OCI-LY1 (cell line): Measurements from ENCODE around the gene RASA3.

ENCODE experiments used
- H2AFZ ChIP-seq: fragments of 200-600 bp; sonication (generic), shearing (Covaris generic); 2 replicates; pipeline ENCODE4 v1.6.0; 2014; ENCODE audit warnings: antibody characterized with exemption, mild to moderate bottlenecking, low read length
- H3F3A ChIP-seq: fragments of 200-600 bp; sonication (generic), shearing (Covaris generic); 2 replicates; pipeline ENCODE4 v1.6.0; 2014; ENCODE audit warnings: mild to moderate bottlenecking, antibody characterized with exemption, low read length, moderate library complexity; ENCODE audit not compliant: insufficient read depth
- H3K27ac ChIP-seq: fragments of 200-600 bp; sonication (generic); 2 replicates; pipeline ENCODE4 v1.5.1; 2014; ENCODE audit warnings: low read length, mixed run types, mild to moderate bottlenecking, low read depth; ENCODE audit not compliant: poor library complexity, severe bottlenecking
- H3K27me3 ChIP-seq: fragments of 200-600 bp; sonication (generic); 2 replicates; pipeline ENCODE4 v1.6.0; 2014; ENCODE audit warnings: antibody characterized with exemption, mild to moderate bottlenecking, low read length, moderate library complexity; ENCODE audit not compliant: insufficient read depth
- H3K36me3 ChIP-seq: fragments of 200-600 bp; sonication (generic); 2 replicates; pipeline ENCODE4 v1.6.1; 2014; ENCODE audit warnings: mild to moderate bottlenecking, antibody characterized with exemption, low read length, moderate library complexity, mixed read lengths; ENCODE audit not compliant: insufficient read depth
- H3K4me1 ChIP-seq: fragments of 200-600 bp; sonication (generic); 2 replicates; pipeline ENCODE4 v1.5.1; 2014; ENCODE audit warnings: mild to moderate bottlenecking, low read length, moderate library complexity; ENCODE audit not compliant: insufficient read depth, severe bottlenecking
- H3K4me2 ChIP-seq: fragments of 200-600 bp; sonication (generic), shearing (Covaris generic); 2 replicates; pipeline ENCODE4 v1.6.1; 2014; ENCODE audit warnings: low read length
- H3K4me3 ChIP-seq: fragments of 200-600 bp; sonication (generic); 2 replicates; pipeline ENCODE4 v1.5.1; 2014; ENCODE audit warnings: low read length, low read depth, mild to moderate bottlenecking, mixed read lengths; ENCODE audit not compliant: poor library complexity, severe bottlenecking
- H3K79me2 ChIP-seq: fragments of 200-600 bp; shearing (Covaris generic); 2 replicates; pipeline ENCODE4 v1.6.1; 2016; ENCODE audit warnings: mixed run types, low read length, mixed read lengths; ENCODE audit not compliant: insufficient read depth
- H3K9ac ChIP-seq: fragments of 200-600 bp; sonication (generic), shearing (Covaris generic); 2 replicates; pipeline ENCODE4 v1.6.1; 2014; ENCODE audit warnings: mild to moderate bottlenecking, low read length, mixed read lengths
- H3K9me2 ChIP-seq: fragments of 200-600 bp; sonication (generic), shearing (Covaris generic); 2 replicates; pipeline ENCODE4 v1.6.1; 2014; ENCODE audit warnings: low read depth, mild to moderate bottlenecking, low read length, mixed read lengths
- H3K9me3 ChIP-seq: fragments of 200-600 bp; shearing (Covaris generic); 2 replicates; pipeline ENCODE4 v1.6.1; 2014; ENCODE audit warnings: low read length, mixed read lengths
- H4K20me1 ChIP-seq: fragments of 200-600 bp; sonication (generic), shearing (Covaris generic); 2 replicates; pipeline ENCODE4 v1.6.0; 2016; ENCODE audit warnings: mild to moderate bottlenecking, low read length; ENCODE audit not compliant: insufficient read depth
- EZH2 ChIP-seq: fragments of 200-600 bp; sonication (generic), shearing (Covaris generic); IDR thresholded peaks from 2 replicates; pipeline ENCODE4 v1.8.0; 2017; ENCODE audit warnings: borderline replicate concordance, mixed run types, mild to moderate bottlenecking, antibody characterized with exemption, low read length, moderate library complexity, mixed read lengths
- TF ChIP-seq, protein P1 (sequence below): fragments of 200-600 bp; sonication (generic), shearing (Covaris generic); IDR thresholded peaks from 2 replicates; pipeline ENCODE4 v1.5.1; 2017; ENCODE audit warnings: mild to moderate bottlenecking, antibody characterized with exemption, low read length, moderate library complexity, mixed read lengths

RASA3 gene

DNA sequence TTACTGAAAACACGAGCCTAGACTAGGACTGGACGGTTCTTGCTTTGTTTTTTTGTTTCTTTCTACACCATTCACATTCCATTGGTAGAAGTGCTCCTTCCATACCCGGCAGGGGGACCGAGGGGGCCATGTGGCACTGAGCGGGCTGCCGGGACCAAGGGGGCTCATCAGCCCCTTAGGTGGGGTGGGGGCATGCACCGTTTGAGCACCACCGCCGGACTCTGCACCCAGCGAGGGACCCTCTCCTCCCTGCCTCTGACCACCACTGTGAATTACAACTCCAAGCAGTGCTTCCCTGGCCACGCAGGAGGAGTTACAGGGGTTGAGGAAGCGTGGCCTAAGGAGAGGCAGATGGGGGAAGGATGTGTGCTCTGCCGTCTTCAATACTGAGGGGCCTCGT is 31.6 kb upstream of the RASA3 start:
- H3K79me2 ChIP-seq: no peaks in the 10 kb centered on the region
- H3K9ac ChIP-seq: no peak overlapping the region
- no peaks in the 10 kb centered on the region for H3K9me2 ChIP-seq
- TF ChIP-seq, protein P1, sequence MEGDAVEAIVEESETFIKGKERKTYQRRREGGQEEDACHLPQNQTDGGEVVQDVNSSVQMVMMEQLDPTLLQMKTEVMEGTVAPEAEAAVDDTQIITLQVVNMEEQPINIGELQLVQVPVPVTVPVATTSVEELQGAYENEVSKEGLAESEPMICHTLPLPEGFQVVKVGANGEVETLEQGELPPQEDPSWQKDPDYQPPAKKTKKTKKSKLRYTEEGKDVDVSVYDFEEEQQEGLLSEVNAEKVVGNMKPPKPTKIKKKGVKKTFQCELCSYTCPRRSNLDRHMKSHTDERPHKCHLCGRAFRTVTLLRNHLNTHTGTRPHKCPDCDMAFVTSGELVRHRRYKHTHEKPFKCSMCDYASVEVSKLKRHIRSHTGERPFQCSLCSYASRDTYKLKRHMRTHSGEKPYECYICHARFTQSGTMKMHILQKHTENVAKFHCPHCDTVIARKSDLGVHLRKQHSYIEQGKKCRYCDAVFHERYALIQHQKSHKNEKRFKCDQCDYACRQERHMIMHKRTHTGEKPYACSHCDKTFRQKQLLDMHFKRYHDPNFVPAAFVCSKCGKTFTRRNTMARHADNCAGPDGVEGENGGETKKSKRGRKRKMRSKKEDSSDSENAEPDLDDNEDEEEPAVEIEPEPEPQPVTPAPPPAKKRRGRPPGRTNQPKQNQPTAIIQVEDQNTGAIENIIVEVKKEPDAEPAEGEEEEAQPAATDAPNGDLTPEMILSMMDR: no peak
- TF ChIP-seq EZH2: no peak
- no peak overlapping the region for H2AFZ ChIP-seq
- peaks cover 17% of the 10 kb centered on the region for H3K27me3 ChIP-seq
- H3K4me3 ChIP-seq: no peak overlapping the region
- no peaks in the 10 kb centered on the region for H3F3A ChIP-seq
- H3K27ac ChIP-seq: no peak overlapping the region
- no peaks in the 10 kb centered on the region for H3K4me1 ChIP-seq
- no peaks in the 10 kb centered on the region for H3K36me3 ChIP-seq
- no peak overlapping the region for H3K4me2 ChIP-seq
- H3K9me3 ChIP-seq: no peaks in the 10 kb centered on the region
- no peaks in the 10 kb centered on the region for H4K20me1 ChIP-seq

DNA sequence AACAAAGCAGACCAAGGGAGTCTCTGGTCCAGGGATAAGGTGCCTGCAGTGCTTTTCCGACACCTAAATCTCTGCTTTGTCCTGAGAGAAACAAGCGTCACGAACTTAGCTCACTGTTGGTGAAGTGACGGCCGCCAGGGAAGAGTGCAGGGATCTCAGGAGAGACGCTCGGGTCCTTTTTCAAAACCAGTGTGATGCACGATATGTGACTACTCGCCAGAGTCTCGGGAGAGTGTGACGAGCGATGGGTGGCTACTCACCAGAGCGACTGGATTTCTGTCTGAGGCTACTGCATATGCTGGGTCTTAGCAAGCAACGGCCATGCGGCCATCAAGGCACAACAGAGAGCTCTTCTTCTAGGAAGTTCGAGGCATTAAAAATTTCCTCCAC is 30.1 kb upstream of the RASA3 start:
- Histone ChIP-seq H3K27ac (no peak overlapping the region), H3K9ac (no peak overlapping the region), H3K79me2 (no peaks in the 10 kb centered on the region), H3K4me2 (no peak overlapping the region), H3K4me1 (no peaks in the 10 kb centered on the region), H3K27me3 (peaks cover 17% of the 10 kb centered on the region), H4K20me1 (no peaks in the 10 kb centered on the region), H3K9me3 (no peaks in the 10 kb centered on the region), H3K36me3 (no peaks in the 10 kb centered on the region), H2AFZ (no peak overlapping the region), H3K4me3 (no peak overlapping the region), H3F3A (no peaks in the 10 kb centered on the region), H3K9me2 (no peaks in the 10 kb centered on the region)
- TF ChIP-seq, protein P1: no peak
- no peak for TF ChIP-seq EZH2

DNA sequence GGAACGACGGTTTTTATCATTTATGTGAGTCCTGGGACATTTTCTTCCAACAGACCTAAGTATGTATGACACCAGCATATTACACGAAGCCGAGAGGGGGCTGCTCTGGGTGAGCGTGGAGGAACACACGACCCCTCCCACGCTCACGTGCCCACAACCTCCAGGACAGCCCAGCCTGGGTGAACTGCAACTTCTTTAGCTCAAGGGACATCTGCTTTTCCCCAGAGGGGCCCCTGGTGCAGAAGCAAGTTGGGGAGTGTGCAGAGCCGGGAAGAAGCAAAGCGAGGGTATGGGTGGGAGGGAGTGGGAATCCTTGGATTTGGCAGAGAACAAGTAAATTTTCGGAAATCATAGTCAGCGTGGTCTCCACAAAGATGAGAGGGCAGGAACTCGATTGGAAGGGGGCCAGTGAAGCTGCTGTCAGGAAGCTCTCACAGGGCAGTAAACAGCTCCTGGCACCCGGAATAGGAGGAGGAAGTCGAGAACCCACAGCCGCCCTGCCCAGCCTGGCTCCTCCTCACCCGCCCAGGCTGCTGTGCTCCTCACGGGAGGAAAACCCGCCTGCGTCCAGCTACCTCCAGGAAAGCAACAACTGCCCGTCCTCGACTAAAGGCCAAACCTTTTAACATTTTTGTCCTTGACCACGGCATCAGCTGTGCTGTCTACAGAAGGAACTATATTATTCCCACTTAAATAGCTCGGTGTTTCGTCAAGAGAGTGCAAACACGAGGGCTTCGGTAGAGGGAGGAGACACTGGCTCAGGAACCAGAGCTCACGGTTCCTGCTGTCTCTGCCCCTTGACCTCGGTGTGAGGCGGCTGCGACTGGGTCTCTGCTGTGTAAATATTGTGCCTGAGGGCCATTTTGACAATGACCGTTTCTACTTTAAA is 29.5 kb upstream of the RASA3 start:
- Histone ChIP-seq H3F3A (no peaks in the 10 kb centered on the region), H3K27ac (no peak overlapping the region), H4K20me1 (no peaks in the 10 kb centered on the region), H3K36me3 (no peaks in the 10 kb centered on the region), H3K4me3 (no peak overlapping the region), H2AFZ (no peak overlapping the region), H3K79me2 (no peaks in the 10 kb centered on the region), H3K9me3 (no peaks in the 10 kb centered on the region), H3K27me3 (peaks cover 17% of the 10 kb centered on the region), H3K9me2 (no peaks in the 10 kb centered on the region), H3K9ac (no peak overlapping the region), H3K4me1 (no peaks in the 10 kb centered on the region), H3K4me2 (no peak overlapping the region; the same call in 1 of the 2 replicates)
- no peak for TF ChIP-seq EZH2
- TF ChIP-seq, protein P1: no peak
